Endothelial cell of umbilical vein (primary cell): ENCODE data around the gene GPR180. TPM values are rescaled to one million over a fixed set of nuclear protein-coding genes. Genes with fewer than 3 reads are reported as not detected.

Experiments used
- BruUV-seq: library from RNA; stranded (reverse); fragments of 400-500 nt; replicated peaks from 2 replicates; lab custom pipeline; 2021; lab: Mats Ljungman, UMichigan
- CTCF ChIA-PET: fragments of 300-600, 350-600 bp; sonication (Branson Sonifier 250); formaldehyde crosslinking; loops from one replicate; lab custom pipeline; 2021; ENCODE audit warnings: antibody characterized with exemption, inconsistent platforms; lab: Charles Lee
- POLR2A ChIA-PET: fragments of 300-600, 350-600 bp; sonication (Branson Sonifier 250); formaldehyde crosslinking; loops from one replicate; lab custom pipeline; 2021; ENCODE audit warnings: antibody characterized with exemption, inconsistent platforms; lab: Charles Lee
- DNase-seq: peaks from one replicate; pipeline ENCODE4 v3.0.0-alpha.2; 2011; ENCODE audit warnings: low read depth, low spot score
- FAIRE-seq: peaks from 2 replicates; lab custom pipeline; 2011; peaks lifted over from hg19 to GRCh38; lab: Jason Lieb, UNC
- H2AFZ ChIP-seq: 2 replicates; pipeline ENCODE4 v1.6.0; 2012; ENCODE audit warnings: low read depth, low read length, control low read depth, inconsistent platforms
- H3K27ac ChIP-seq: 2 replicates; pipeline ENCODE4 v1.5.1; 2011; ENCODE audit warnings: low read depth, mild to moderate bottlenecking, control low read depth, low read length, moderate library complexity; ENCODE audit not compliant: insufficient read depth
- H3K27me3 ChIP-seq, 2 experiments: 2 replicates each; pipeline versions ENCODE4 v1.6.0 to v1.6.1; 2011; ENCODE audit warnings: low read length in 2 of 2, mixed read lengths in 1 of 2; ENCODE audit not compliant: control insufficient read depth in 2 of 2, insufficient read depth in 2 of 2
- H3K36me3 ChIP-seq, 2 experiments: 2 replicates in 1 of 2; 3 replicates in 1 of 2; pipeline ENCODE4 v1.5.1; 2011; ENCODE audit warnings: low read length in 2 of 2, mild to moderate bottlenecking in 1 of 2, moderate library complexity in 1 of 2; ENCODE audit not compliant: control insufficient read depth in 2 of 2, insufficient read depth in 2 of 2; ENCODE audit errors: extremely low read depth in 1 of 2
- H3K4me1 ChIP-seq: 3 replicates; pipeline ENCODE4 v1.5.1; 2011; ENCODE audit warnings: mild to moderate bottlenecking, low read length; ENCODE audit not compliant: control insufficient read depth, insufficient read depth; ENCODE audit errors: extremely low read depth
- H3K4me2 ChIP-seq: 2 replicates; pipeline ENCODE4 v1.6.1; 2011; ENCODE audit warnings: low read length, control low read depth, mixed read lengths; ENCODE audit not compliant: insufficient read depth
- H3K4me3 ChIP-seq, 3 experiments: fragments of 200-600 bp in 1 of 3; sonication (generic), shearing (Covaris generic) in 1 of 3; replicated peaks in 1 of 3; 2 replicates each; pipeline ENCODE4 v1.5.1; 2011 to 2016; ENCODE audit warnings: control low read depth in 3 of 3, low read length in 3 of 3, mild to moderate bottlenecking in 2 of 3, inconsistent platforms in 1 of 3, low read depth in 1 of 3, moderate library complexity in 1 of 3; ENCODE audit not compliant: insufficient read depth in 1 of 3
- H3K79me2 ChIP-seq: 2 replicates; pipeline ENCODE4 v1.6.0; 2012; ENCODE audit warnings: low read length, inconsistent platforms; ENCODE audit not compliant: control insufficient read depth, insufficient read depth
- H3K9ac ChIP-seq: replicated peaks from 2 replicates; pipeline ENCODE3; 2011; ENCODE audit warnings: low read length, control low read depth; ENCODE audit not compliant: insufficient read depth; ENCODE audit errors: extremely low read depth
- H3K9me1 ChIP-seq: replicated peaks from 3 replicates; pipeline ENCODE4 v1.6.0; 2011; ENCODE audit warnings: mild to moderate bottlenecking, low read length; ENCODE audit not compliant: control insufficient read depth, insufficient read depth; ENCODE audit errors: extremely low read depth
- H3K9me3 ChIP-seq: replicated peaks from 2 replicates; pipeline ENCODE4 v1.5.1; 2012; ENCODE audit warnings: low read length, inconsistent platforms; ENCODE audit not compliant: control insufficient read depth, insufficient read depth
- H4K20me1 ChIP-seq: replicated peaks from 2 replicates; pipeline ENCODE3; 2011; ENCODE audit warnings: mild to moderate bottlenecking, low read length; ENCODE audit not compliant: control insufficient read depth, insufficient read depth; ENCODE audit errors: extremely low read depth
- EZH2 ChIP-seq: IDR thresholded peaks from 2 replicates; pipeline ENCODE4 v1.6.1; 2012; ENCODE audit warnings: borderline replicate concordance, low read depth, mild to moderate bottlenecking, moderate library complexity, low read length, inconsistent platforms; ENCODE audit not compliant: severe bottlenecking
- FOS ChIP-seq: IDR thresholded peaks from 2 replicates; pipeline ENCODE4 v1.6.1; 2011; ENCODE audit warnings: mild to moderate bottlenecking, low read length, moderate library complexity, borderline replicate concordance; ENCODE audit not compliant: insufficient read depth
- GATA2 ChIP-seq: IDR thresholded peaks from 2 replicates; pipeline ENCODE4 v1.7.0; 2011; ENCODE audit warnings: low read depth, mild to moderate bottlenecking, moderate library complexity, mixed read lengths, low read length; ENCODE audit not compliant: insufficient read length, insufficient read depth
- JUN ChIP-seq: IDR thresholded peaks from 2 replicates; pipeline ENCODE4 v1.6.1; 2011; ENCODE audit warnings: borderline replicate concordance, low read depth; ENCODE audit not compliant: insufficient read length, insufficient read depth
- MYC ChIP-seq: IDR thresholded peaks from one replicate; pipeline ENCODE4 v1.6.1; 2011; ENCODE audit warnings: mild to moderate bottlenecking, low read depth, low read length
- POLR2A ChIP-seq: IDR thresholded peaks from 2 replicates; pipeline ENCODE4 v1.6.1; 2012; ENCODE audit warnings: low read depth, mild to moderate bottlenecking, control low read depth, low read length
- POLR2AphosphoS5 ChIP-seq: IDR thresholded peaks from 2 replicates; pipeline ENCODE4 v1.6.1; 2012; ENCODE audit warnings: low read depth, mild to moderate bottlenecking, control low read depth, low read length, moderate library complexity; ENCODE audit not compliant: insufficient read depth
- dilution Hi-C: fragments of 300-500 bp; cut with MboI; formaldehyde crosslinking; loops from one replicate; pipeline ENCODE4 v1.15.0; 2019; ENCODE audit warnings: low sequenced_read_pairs; ENCODE audit not compliant: extremely low pct_ligation_motif_present
- intact Hi-C: fragments of 100-400 bp; cut with micrococcal nuclease; formaldehyde crosslinking; loops from one replicate; pipeline ENCODE4 v1.10.0; 2022
- polyA plus RNA-seq, 4 experiments: library from polyadenylated mRNA; depleted of rRNA in 3 of 4; stranded (reverse) in 3 of 4; unstranded in 1 of 4; fragments of >200 nt; gene quantifications; 2 replicates each; pipeline versions ENCODE4 v1.2.1 to v1.2.3, GENCODE V29; 2011 to 2012; ENCODE audit warnings: missing spikeins in 1 of 4
- total RNA-seq: library from RNA; stranded (reverse); gene quantifications from 2 replicates; pipeline ENCODE4 v1.2.3, GENCODE V29; 2021
- TF ChIP-seq, protein P1 (sequence below): IDR thresholded peaks from 2 replicates; pipeline ENCODE4 v1.6.1; 2011; ENCODE audit not compliant: insufficient read depth, insufficient read length
- TF ChIP-seq, protein P2 (sequence below), 2 donors: IDR thresholded peaks; 1 replicate in 1 of 2; 2 replicates in 1 of 2; pipeline ENCODE4 v1.5.1; 2011; ENCODE audit warnings: low read length in 2 of 2, mild to moderate bottlenecking in 2 of 2, moderate library complexity in 2 of 2, control low read depth in 1 of 2, inconsistent platforms in 1 of 2, low read depth in 1 of 2; ENCODE audit not compliant: insufficient read depth in 1 of 2; ENCODE audit errors: extremely low read depth in 1 of 2

The GPR180 gene
- total and polyA plus RNA-seq, 2 donors (not counting 3 experiments of a cell fraction or from before 2014, with no cell fraction given) = 3.1 to 8.3 TPM

DNA sequence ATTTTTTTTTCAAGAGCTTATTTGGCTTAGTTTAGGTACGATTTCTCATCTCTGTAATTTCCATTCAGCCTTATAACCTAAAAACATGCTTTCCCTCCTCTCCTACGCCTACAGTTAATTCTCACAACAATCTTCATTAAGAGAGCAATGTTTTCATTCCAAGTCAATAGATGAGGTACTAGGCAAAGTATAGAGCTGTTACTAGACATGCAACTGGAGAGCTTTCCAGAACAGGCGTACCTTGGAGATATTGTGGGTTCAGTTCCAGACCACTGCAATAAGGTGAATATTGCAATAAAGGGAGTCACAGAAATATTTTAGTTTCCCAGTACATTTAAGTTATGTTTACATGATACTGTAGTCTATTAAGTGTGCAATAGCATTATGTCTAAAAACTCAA, 40.5 kb upstream of the GPR180 start:
- dilution Hi-C loops = no loop called here
- Histone ChIP-seq H4K20me1 (no peaks in the 10 kb centered on the region), H3K27me3 (no peaks in the 10 kb centered on the region), H3K36me3 (peaks cover 0 to 4% of the 10 kb centered on the region in 2 experiments), H3K4me1 (no peaks in the 10 kb centered on the region), H3K79me2 (no peaks in the 10 kb centered on the region), H3K27ac (no peak overlapping the region), H3K4me3 (no peak overlapping the region), H3K9ac (no peak overlapping the region), H3K4me2 (no peak overlapping the region), H3K9me1 (no peaks in the 10 kb centered on the region), H3K9me3 (no peaks in the 10 kb centered on the region), H2AFZ (no peak overlapping the region)
- DNase-seq (no peak), FAIRE-seq (no peak)
- no TSS peak for BruUV-seq
- intact Hi-C loops = no loop called here
- POLR2A ChIA-PET = no interaction called here
- CTCF ChIA-PET = interaction anchor here (0.9 to 1.3 kb wide), 2 partner anchors 9 to 11 kb away, joined by 3 to 10 read pairs; no protein-coding TSS in a partner anchor
- no peak for TF ChIP-seq EZH2
- TF ChIP-seq GATA2 = no peak
- TF ChIP-seq JUN = no peak
- no peak for TF ChIP-seq POLR2A
- TF ChIP-seq, protein P1, sequence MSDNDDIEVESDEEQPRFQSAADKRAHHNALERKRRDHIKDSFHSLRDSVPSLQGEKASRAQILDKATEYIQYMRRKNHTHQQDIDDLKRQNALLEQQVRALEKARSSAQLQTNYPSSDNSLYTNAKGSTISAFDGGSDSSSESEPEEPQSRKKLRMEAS = no peak
- TF ChIP-seq FOS = no peak
- no peak for TF ChIP-seq MYC
- TF ChIP-seq POLR2AphosphoS5 = no peak
- TF ChIP-seq, protein P2, sequence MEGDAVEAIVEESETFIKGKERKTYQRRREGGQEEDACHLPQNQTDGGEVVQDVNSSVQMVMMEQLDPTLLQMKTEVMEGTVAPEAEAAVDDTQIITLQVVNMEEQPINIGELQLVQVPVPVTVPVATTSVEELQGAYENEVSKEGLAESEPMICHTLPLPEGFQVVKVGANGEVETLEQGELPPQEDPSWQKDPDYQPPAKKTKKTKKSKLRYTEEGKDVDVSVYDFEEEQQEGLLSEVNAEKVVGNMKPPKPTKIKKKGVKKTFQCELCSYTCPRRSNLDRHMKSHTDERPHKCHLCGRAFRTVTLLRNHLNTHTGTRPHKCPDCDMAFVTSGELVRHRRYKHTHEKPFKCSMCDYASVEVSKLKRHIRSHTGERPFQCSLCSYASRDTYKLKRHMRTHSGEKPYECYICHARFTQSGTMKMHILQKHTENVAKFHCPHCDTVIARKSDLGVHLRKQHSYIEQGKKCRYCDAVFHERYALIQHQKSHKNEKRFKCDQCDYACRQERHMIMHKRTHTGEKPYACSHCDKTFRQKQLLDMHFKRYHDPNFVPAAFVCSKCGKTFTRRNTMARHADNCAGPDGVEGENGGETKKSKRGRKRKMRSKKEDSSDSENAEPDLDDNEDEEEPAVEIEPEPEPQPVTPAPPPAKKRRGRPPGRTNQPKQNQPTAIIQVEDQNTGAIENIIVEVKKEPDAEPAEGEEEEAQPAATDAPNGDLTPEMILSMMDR (IDR thresholded peaks at IDR 0.05; ENCODE audit: extremely low read depth in 1 of 2, insufficient read depth in 1 of 2, low read depth in 1 of 2, low read length in 2 of 2) = no peak
